ENCODE data around the gene CDK7.

- TF ChIP-seq POLR2AphosphoS5 (IDR thresholded peaks at IDR 0.05): no peak
- TF ChIP-seq CTCF (IDR thresholded peaks at IDR 0.05): no peak
- TF ChIP-seq POLR2A (IDR thresholded peaks at IDR 0.05; ENCODE audit: low read depth): no peak
These were observed 26.3 kb downstream of the CDK7 start for GRCh38 chr5:69261034-69261433.
